ENCODE results near the gene FOXI1.
A peak's percentile ranks its signal among the peaks of the same experiment; 100 is the strongest.
"Not testable (repeated sequence)": the region's sequence is repeated elsewhere in the genome, so short reads cannot be mapped to it uniquely, and the experiment has no call there.

The FOXI1 gene

DNA sequence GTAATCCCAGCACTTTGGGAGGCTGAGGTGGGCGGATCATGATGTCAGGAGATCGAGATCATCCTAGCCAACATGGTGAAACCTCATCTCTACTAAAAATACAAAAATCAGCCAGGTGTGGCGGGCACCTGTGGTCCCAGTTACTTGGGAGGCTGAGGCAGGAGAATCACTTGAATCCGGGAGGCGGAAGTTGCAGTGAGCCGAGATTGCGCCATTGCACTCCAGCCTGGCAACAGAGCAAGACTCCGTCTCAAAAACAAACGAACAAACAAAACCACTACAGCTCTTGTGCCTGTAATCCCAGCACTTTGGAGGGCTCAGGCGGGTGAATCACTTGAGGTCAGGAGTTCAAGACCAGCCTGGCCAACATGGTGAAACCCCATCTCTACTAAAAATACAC, 11.4 kb upstream of the FOXI1 start:
- not testable (repeated sequence) for DNase-seq

DNA sequence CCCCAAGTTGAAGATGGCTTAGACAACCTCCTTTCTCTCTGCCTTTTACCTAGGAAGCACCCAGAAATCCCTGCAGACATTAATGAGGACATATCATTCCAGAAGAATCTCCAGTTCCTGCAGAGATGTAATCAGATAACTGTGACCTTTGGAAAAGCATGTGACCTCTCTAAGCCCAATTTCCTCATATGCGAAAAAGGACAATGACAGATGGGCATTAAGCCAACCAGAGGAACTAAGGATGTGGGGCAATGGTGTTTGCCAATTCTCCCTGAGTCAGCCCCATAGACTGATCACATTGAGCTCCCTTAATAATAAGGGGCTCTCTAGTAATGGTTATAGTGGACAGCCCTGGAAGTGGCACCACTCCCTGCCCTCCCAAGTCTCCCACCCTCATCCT, 10.1 kb upstream of the FOXI1 start:
- DNase-seq, result no peak

DNA sequence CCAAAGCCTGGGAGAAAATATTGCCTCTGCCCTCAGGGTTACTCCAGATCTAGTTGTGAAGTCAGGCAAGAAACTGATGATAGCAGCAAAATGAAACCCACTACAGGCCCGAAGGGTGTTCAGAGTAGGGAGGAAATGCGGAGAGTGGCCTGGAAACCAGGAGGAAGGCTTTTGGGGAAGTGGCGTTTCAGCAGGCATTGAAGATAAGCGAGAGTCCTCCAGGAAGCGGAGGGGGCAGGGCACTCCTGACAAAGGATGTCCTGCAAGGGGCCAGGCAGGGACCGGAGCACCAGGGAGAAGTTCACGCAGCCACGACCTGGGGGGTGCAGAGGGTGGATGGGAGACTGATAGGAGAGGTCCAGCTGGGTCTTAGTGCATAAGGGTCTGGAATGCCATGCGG, 7.8 kb upstream of the FOXI1 start:
- DNase-seq, result no peak

DNA sequence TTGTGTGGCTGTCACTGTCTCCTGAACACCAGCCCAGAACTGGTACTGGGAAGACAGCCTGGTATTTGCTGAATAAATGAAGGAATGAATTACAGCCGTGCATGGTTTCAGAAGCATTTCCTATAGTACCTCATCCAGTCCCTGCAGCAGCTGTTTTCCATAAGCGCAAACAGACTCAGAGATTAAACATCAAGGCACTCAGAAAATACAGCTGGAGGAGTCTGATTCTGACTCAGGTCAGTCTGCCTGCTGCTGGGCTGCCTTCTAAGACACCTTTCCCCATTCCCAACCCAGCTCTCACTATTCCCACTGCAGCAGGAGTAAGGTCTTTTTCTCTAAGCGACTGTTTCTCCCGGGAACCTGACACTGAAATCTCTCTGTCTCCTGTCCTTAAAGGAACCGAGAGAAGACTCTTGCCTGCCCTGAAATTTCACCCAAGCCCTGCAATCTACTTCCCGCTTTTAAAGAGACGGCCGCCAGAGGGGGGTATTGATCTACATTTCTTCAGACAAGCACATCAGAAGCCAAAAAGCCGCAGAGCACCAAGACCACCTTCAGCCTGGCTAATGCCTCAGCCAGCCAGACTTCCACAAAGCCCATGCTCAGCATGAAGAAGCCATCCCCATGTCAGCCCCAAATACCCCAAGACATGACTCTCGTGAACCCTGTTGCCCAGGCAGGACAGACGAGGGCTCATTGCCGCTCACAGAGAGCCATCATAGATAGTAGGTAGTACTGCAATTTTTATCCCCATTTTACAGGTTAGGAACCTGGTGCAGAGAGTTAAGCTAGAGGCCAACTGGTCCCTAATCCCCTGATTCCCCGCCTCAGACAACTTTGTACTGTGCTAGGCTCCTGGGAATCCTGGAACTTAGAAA, 5.4 kb upstream of the FOXI1 start:
- DNase-seq, result peak; percentile 63

DNA sequence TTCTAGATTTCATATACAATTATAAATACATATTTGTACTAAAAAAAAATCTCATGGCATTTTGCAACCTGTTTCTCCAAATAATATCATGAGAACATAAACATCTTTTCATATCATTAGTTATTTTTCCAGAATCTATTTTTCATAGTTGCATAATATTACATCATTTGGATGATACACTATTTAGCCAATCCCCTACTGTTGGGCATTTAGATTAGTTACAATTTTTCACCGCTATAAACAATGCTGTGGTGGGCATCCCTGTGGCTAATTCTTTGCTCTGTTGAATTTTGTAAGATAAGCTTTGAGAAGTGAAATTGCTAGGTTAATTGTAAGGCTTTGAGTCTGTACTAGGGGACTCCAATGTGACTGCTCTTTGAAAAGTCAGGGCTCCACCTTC, 2.2 kb upstream of the FOXI1 start:
- DNase-seq, result no peak

DNA sequence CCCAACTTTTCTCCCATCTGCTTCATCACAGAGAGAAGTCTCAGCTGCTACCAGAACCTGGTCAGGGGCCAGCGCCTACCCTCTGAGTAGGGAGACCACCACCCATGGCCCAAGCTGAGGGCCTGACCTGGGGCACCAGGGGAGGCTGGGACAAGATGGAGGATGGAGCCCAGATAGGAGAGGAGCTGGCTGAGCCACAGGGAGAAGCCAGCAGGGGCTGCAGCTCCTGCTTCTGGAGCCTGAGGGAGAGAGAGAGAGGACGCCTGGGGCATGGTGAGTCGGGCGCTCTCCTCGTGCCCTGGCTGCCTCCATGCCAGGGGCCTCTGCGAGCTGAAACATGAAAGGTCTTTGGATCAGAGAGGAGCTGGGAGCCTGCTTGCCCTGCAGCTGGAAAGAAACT, 1.4 kb upstream of the FOXI1 start:
- no peak for DNase-seq

DNA sequence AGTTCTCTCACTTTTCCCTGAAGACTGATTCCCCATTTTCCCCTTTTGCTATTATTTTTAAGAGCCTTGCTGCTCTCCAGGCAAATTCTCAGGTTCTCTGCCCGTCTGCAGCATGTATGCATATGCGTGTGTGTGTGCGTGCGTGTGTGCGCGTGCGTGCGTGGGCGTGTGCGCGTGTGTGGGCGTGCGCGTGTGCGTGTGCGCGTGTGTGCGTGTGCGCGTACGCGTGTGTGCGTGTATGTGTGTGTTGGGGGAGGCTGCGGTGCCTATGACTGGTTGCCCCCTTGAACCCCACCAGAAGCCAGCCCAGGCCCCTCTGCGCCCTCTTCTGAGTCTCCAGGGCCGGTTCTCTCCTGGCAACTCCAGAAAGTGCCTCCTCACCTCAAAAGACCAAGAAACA, 987 bp upstream of the FOXI1 start:
- DNase-seq, result no peak

DNA sequence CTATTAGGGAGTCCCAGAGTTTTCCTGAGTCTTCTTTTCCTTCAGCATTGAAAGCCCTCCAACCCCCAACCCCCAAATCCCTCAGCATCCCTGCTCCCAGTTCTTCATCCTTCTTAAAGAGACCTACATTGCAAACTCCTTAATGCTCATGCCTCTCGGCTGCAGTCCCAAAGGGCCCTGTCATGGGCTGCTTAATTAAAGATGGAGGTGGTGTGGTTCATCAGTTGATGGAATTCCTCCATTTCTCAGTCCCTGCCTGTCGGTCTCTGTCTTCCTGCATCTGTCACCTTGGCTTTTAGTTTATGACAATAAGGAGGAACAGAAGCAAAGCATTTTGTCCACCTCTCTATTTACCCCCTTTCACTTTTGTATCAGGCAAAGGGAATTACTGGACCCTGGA, 2.0 kb downstream of the FOXI1 start:
- no peak for DNase-seq

DNA sequence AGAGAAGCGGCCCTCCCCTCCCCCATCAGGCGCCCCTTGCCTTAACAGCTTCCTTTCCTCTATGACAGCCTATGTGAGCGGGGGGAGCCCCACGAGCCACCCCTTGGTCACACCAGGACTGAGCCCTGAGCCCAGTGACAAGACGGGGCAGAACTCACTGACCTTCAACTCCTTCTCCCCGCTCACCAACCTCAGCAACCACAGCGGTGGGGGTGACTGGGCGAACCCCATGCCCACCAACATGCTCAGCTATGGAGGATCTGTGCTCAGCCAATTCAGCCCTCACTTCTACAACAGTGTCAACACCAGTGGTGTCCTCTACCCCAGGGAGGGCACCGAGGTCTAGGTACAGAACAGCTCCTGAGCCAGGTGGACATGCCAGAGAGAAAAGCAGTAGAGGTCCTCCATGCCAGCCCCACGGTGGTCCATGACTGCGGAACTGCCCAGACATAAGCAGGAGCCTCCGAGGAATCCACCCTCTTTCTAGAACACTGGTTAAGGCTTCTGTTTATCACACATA, 2.6 kb downstream of the FOXI1 start:
- no peak for DNase-seq

DNA sequence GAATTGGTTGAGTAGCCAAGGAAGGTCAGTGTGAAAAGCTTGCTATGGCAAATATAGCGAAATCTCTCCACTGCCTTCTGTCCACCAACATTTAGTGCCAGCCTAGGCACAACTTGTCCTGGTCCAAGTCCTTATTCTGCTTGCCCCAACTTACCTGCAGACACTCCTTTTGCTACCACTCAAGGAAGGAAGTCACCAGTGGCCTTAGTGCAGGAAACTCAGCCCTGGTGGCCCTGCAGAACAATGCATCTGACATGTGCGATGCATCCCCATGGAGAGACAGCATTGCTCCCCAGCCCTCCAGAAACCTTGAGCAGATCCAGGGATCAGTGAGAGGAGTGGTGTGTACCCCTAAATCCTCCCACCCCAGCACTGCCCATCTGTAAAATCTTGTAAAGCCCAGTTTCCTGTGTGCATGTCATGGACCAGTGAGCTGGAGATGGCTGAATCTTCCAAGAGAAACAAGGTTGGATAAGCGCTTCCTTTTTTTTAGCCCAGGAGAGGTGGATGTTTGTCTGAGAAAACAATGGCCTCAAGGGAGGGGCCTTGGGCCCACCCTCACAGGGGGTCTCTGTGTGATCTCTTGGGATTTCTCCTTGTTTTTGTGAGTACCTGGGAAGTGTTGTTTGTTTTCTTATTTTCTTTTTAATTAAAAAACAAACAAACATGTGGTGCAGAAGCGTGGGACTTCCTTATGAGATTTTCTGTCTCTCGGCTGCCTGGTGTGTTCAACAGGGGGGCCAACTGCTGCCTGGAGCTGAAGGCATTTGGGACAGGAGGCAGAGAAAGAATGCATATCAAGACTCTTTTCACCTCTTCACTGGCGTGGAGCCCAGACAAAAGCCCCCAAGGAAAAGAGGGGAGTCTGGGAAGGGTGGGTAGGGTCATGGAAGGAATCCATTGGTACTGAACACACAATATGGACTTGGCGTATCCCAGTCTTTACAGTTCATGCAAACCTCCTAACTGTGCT, 3.6 kb downstream of the FOXI1 start:
- DNase-seq, result no peak

DNA sequence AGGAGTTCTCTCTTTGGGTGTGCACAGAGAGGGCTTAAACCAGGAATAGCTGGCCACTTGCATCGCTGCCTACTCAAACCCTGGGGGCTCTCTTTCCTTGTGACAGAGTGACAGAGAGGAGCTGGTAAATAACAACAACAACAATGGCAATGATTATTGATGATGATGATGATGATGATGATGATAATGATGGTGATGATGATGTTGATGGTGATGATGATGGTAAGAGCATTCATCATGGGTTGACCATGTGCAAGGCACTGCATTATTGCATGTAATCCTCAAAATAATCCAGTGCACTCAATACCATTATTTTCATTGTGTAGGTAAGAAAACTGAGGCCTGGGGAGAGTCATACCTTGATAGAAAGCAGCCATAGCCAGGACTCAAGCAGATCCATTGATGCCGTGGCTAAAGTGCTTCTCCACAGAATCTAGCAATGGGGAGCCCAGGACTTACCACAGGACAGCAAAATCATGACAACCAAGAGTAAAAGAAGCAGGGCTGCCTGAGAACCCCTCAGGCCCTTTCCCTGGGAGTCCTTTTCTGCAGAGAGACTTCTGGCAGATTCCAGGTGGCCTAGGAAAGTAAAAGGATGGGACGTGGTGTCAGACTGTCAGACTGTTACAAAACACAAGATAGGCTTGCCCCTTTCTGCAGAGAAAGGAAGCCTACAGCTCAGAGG, 4.8 kb downstream of the FOXI1 start:
- no peak for DNase-seq

DNA sequence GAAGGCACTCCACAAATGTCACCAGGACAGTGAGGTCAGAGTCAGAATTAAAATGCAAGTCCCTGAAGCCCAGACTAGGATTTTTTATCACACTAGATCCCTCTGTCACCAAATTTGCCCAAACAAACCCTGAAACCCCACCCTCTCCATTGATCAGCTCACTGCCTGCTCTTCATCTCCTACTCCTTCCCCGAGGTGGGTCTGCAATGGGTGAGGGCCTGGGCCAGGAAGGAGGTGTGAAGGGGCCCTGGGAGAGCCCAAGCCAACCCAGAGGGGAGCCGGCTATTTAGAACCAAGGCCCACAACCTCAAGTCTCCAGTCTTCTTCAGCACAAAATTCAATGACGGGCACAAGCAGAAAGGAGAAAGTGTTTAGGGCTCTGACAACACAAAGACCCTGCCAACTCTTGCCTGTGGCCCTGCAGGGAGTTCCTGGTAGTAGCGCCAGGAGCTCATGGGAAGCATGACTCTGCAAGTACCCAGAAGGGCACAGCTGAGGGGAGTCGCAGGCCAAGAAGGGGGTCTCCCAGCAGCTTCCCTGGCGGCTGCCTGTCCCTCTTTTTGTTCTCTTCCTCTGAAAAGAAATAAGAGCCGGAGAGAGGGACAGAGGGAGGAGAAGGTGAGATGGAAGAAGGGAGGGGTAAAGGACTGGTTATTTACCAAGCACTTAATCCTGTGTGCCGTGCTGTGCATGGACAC, 5.5 kb downstream of the FOXI1 start:
- DNase-seq, result no peak

DNA sequence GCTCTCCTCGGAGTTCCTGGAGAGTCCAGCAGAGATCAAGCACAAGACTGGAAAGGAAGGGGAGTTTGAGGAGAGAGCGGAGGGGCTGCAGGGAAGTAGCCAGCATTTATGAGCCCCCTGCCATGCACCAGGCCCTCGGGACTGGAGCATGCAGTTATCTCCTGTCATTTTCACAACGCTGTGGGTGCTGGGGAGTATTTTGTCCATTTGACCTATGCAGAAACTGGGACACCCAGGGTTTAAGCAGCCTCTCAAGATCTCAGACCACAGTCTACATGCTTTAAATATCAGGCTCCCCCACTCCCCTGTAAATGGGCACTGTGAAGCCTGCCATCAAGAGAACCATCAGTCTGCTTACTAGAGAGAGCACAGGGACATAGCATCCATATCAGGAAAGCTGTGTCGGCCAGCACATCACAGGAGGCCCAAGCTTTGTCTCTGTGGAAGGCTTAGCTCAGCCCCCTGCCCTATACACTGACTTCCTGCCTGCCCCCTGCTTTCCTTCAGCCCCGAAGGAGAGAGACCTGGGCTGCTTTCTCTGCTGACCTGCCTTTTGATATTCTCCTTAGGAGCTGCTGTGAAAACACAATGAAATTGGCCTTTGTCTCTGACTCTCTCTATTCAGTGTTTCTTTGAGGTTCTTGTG, 7.3 kb downstream of the FOXI1 start:
- no peak for DNase-seq

DNA sequence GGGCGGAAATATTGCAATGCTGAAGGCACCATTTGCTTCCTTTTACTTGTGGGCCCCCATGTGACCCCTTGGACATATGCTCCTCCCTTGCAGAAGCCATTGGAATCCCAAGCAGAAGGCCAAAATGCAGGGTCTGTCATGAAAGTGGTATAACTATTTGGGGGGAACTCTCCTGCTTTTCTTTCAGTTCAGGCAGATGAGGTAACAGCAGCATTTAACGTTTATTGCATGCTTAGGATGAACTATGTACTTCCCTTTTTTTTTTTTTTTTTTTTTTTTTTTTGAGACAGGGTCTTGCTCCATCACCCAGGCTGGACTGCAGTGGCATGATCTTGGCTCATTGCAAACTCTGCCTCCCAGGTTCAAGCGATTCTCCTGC, 7.8 kb downstream of the FOXI1 start:
- DNase-seq, result no peak

DNA sequence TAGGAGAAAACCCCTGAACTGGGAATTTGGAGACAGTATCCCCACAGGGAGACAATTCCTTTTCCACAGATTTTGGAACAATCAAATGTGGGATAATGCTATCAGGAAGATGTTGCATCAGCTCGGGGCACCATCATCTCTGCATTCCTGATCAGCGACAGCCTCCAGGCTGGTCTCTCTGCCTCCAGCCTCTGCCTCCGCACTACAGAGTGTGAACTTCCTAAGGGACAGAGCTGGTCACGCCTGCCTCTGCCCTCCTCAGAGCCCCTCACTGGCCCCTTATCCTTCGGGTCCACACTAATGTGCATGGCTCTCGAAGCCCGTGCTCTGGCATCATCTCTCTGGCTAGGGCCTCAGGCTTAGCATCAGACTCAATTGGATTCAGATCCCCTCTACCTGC, 8.6 kb downstream of the FOXI1 start:
- DNase-seq, result no peak

DNA sequence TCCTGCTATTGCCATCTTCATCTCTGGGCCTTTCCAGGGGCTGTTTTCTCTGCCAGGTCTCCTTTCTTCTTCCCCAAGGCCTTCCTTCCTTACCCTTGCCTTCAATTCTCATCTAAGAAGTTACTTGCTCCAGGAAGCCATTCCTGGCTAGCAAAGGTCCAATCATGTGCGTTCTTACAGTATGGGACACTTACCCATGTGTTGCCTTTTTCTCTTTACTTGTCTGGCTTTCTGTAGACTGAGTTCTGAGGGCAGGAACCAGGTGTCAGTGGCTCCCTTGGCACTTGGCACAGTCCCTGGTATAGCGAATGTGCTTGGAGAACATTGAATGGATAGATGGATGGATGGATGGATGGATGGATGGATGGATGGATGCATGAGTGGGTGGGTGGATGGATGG, 10.2 kb downstream of the FOXI1 start:
- DNase-seq, result no peak

DNA sequence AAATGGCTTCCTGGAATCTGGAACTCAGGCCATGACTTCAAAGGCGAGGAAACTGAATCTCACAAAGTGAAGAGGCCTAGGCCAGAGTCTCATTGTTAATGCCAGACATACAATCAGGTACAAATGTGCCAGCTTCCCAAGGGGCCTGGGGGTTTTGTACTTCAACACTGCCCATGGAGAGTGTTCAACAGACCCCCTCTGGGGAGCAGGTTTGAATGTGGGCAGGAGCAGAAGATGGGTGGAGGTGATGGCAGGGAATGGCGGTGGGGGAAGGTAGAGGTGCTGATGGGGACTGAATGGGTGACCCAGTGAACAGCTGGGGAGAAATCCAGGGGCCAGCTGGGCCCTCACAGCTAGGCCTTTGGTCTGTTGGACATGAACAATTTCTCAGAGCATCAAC, 12.0 kb downstream of the FOXI1 start:
- no peak for DNase-seq

DNA sequence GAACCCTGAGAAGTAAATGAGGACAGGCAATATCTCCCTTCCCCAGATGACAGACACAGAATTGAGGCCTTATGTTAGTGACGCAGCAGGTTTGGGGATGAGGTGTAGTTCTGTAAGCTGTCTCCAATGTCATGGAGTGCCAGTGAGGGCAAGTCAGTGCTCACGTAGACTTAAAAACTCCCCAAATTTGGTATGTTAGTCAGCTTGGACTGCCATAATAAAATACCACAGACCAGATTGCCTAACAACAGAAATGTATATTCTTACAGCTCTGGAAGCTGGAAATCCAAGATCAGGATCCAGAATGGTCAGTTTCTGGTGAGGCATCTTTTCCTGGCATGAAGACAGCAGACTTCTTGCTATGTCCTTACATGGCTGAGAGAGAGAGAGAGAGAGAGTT, 14.9 kb downstream of the FOXI1 start:
- no peak for DNase-seq

DNA sequence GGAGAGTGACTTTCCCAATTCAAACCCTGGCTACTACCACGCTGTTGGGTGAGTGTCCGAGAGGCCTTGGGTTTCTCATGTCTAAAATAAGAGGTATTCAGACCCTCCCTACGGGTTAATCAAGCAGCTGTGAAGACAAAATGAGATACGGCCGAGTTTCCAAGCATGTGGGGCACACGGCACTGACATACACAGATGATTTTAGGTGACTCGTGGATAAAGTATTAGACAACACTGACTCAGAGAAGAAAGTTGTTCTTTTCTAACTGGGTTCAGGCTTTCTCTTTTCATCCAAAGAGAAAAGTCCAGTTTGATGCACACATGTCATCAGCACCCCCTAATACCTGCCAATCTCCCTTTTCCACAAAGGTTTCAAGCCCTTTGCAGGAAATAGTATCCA, 15.6 kb downstream of the FOXI1 start:
- DNase-seq, result no peak

DNA sequence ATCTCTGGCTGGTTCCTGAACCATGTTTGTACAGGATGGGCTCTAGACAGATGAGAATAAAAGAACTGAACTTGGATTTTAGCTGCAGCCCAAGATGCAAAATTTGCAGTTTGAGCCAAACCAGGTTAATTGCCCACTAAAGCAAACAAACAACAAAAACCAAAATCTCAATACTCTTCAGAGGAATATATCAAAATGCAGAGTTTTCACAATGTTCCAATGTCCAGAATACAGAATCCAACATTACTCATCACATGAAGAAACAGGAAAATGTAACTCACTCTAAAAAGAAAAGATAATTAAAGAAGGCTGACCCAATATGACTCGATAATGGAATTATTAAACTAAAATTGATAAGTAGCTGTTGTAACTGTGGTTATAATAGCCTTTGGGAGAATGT, 20.4 kb downstream of the FOXI1 start:
- no peak for DNase-seq

DNA sequence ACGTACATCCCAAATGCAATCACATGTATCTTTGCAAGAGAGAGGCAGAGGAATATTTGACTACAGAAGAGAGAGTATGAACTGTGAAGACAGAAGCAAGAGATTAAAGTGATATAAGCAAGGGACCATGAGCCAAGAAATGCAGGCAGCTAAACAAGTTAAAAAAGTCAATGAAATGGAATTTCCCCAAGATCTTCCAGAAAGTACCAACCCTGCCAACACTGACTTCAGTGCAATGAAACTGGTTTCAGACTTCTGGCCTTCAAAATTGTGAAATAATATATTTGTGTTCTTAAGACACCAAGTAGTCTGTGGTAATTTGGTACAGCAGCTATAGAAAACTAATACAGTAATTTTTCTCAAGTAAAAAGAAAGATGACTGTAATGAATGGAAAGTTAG, 20.9 kb downstream of the FOXI1 start:
- DNase-seq, result no peak

DNA sequence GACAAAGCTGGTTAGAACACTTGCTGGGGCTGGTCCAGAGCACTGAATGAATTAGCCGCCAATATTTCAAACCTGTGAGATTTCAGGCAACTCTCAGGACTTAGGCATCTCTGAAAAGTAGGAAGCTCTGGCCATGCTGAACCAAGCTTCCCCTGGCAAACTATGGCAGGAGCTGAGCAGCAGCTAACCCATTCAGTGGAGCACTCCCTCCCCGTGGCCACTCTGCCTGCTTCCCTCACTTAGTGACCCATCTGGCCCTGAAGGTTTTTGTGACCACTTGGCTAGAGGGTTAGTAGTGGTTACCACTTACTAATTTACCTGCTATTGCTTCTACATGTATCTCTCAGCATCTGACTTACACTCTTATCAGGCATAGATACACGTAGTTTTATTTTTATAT, 25.5 kb downstream of the FOXI1 start:
- no peak for DNase-seq

Data from NCI-H1092 treated with DMSO at 0.1 percent for 48 hours (cell line).